Parietal lobe (tissue), 1 donor: Measurements from ENCODE around the gene DDB1. TPM values are rescaled to one million over a fixed set of nuclear protein-coding genes. Genes with fewer than 3 reads are reported as not detected.

Source experiments
- total RNA-seq: library from RNA; depleted of rRNA; stranded (reverse); fragments of >200 nt; gene quantifications from one replicate; pipeline ENCODE4 v1.2.3, GENCODE V29; 2014

The DDB1 gene
- 201 TPM for total RNA-seq

GRCh38 chr11:61332797-61333549, at the start of gene DDB1, which contains the start of gene TKFC:
TSS of gene DDB1 (minus strand) at chr11:61333105. CDS start at chr11:61332968, 137 bp downstream.
TSS of gene TKFC (plus strand) at chr11:61333228. CDS start at chr11:61334729, 1,501 bp downstream.

GRCh38 chr11:61361741-61362541, 29.0 kb upstream of the DDB1 start, which contains the start of the genes CYB561A3 and TMEM138:
TSS of gene CYB561A3 (minus strand) at chr11:61361882. CDS start at chr11:61356713, 5,169 bp downstream.
TSS of gene TMEM138 (plus strand) at chr11:61362374. CDS start at chr11:61364391, 2,017 bp downstream.

GRCh38 chr11:61294717-61295595, 37.9 kb downstream of the DDB1 start, which contains the start of gene VWCE:
TSS of gene VWCE (minus strand) at chr11:61295316. CDS start at chr11:61295037, 279 bp downstream.

Other genes with a start within 250 kb of the DDB1 start
- not detected for gene CD5, start 230.6 kb downstream of the DDB1 start, total RNA-seq
- 12.2 TPM for gene VPS37C, start 171.7 kb downstream of the DDB1 start, total RNA-seq
- not detected for gene PGA3, start 129.6 kb downstream of the DDB1 start, total RNA-seq
- gene PGA4, start 110.8 kb downstream of the DDB1 start, total RNA-seq, result not detected
- gene PGA5, start 91.9 kb downstream of the DDB1 start, total RNA-seq, result not detected
- 7.2 TPM for gene VWCE, start 37.8 kb downstream of the DDB1 start, total RNA-seq
- 14.4 TPM for gene TKFC, start 123 bp upstream of the DDB1 start, total RNA-seq
- 12.5 TPM for gene CYB561A3, start 28.8 kb upstream of the DDB1 start, total RNA-seq
- gene TMEM138, start 29.3 kb upstream of the DDB1 start, total RNA-seq, result 43.2 TPM
- gene TMEM216, start 59.5 kb upstream of the DDB1 start, total RNA-seq, result 9.4 TPM
- 50.4 TPM for gene CPSF7, start 96.9 kb upstream of the DDB1 start, total RNA-seq
- gene SDHAF2, start 97.0 kb upstream of the DDB1 start, total RNA-seq, result 52.3 TPM
- 2.5 TPM for gene LRRC10B, start 175.6 kb upstream of the DDB1 start, total RNA-seq
- gene SYT7, start 248.0 kb upstream of the DDB1 start, total RNA-seq, result 23.5 TPM